EL (cell line): ENCODE results near the gene ARRB1.
"Not testable (repeated sequence)": the region's sequence is repeated elsewhere in the genome, so short reads cannot be mapped to it uniquely, and the experiment has no call there.

Experiments used
- DNase-seq: peaks from one replicate; pipeline ENCODE4 v3.0.0-alpha.2; 2016

ARRB1 gene

GRCh38 chr11:75342231-75342918 lies 9.1 kb downstream of the ARRB1 start:
- no peak for DNase-seq

- DNase-seq = no peak
Measured at GRCh38 chr11:75341612-75342011, 9.8 kb downstream of the ARRB1 start.

GRCh38 chr11:75339685-75340409 lies 11.6 kb downstream of the ARRB1 start:
- no peak for DNase-seq

- peak; percentile 66 for DNase-seq
Measured at GRCh38 chr11:75338516-75339208, 12.8 kb downstream of the ARRB1 start.

GRCh38 chr11:75337195-75337654 lies 14.2 kb downstream of the ARRB1 start:
- peak; percentile 87 for DNase-seq

GRCh38 chr11:75334976-75335375 lies 16.5 kb downstream of the ARRB1 start:
- no peak for DNase-seq

- DNase-seq = no peak
Measured at GRCh38 chr11:75334402-75334891, 17.0 kb downstream of the ARRB1 start.

- no peak for DNase-seq
Measured at GRCh38 chr11:75333807-75334140, 17.7 kb downstream of the ARRB1 start.

- DNase-seq = no peak
Measured at GRCh38 chr11:75333022-75333806, 18.2 kb downstream of the ARRB1 start.

GRCh38 chr11:75331761-75332160 lies 19.7 kb downstream of the ARRB1 start:
- DNase-seq = not testable (repeated sequence)

GRCh38 chr11:75331304-75331703 lies 20.2 kb downstream of the ARRB1 start:
- DNase-seq = not testable (repeated sequence)

- DNase-seq = not testable (repeated sequence)
Measured at GRCh38 chr11:75330886-75331285, 20.6 kb downstream of the ARRB1 start.

GRCh38 chr11:75330291-75330690 lies 21.2 kb downstream of the ARRB1 start:
- no peak for DNase-seq

GRCh38 chr11:75328426-75329277 lies 22.8 kb downstream of the ARRB1 start:
- DNase-seq = peak; percentile 76

GRCh38 chr11:75326439-75326810 lies 25.0 kb downstream of the ARRB1 start:
- no peak for DNase-seq

GRCh38 chr11:75325713-75326438 lies 25.6 kb downstream of the ARRB1 start:
- DNase-seq = peak; percentile 90

- DNase-seq = no peak
Measured at GRCh38 chr11:75324740-75325139, 26.7 kb downstream of the ARRB1 start.

- no peak for DNase-seq
Measured at GRCh38 chr11:75324189-75324588, 27.3 kb downstream of the ARRB1 start.

GRCh38 chr11:75323609-75324008 lies 27.9 kb downstream of the ARRB1 start:
- no peak for DNase-seq

GRCh38 chr11:75320643-75321042 lies 30.8 kb downstream of the ARRB1 start:
- DNase-seq = no peak

- DNase-seq = no peak
Measured at GRCh38 chr11:75320046-75320618, 31.3 kb downstream of the ARRB1 start.
